Stimulated activated CD8-positive, alpha-beta memory T cell treated with anti-CD3 and anti-CD28 coated beads, Interleukin-15, amount 100 ng/mL, for 1 hour (primary cell): ENCODE data around the gene ZNF23.
A peak's percentile ranks its signal among the peaks of the same experiment; 100 is the strongest.
"Not testable (repeated sequence)": the region's sequence is repeated elsewhere in the genome, so short reads cannot be mapped to it uniquely, and the experiment has no call there.

Experiments
- DNase-seq: peaks from one replicate; pipeline ENCODE4 v3.0.0-alpha.2; 2020; ENCODE audit warnings: low read depth

Gene ZNF23

DNA sequence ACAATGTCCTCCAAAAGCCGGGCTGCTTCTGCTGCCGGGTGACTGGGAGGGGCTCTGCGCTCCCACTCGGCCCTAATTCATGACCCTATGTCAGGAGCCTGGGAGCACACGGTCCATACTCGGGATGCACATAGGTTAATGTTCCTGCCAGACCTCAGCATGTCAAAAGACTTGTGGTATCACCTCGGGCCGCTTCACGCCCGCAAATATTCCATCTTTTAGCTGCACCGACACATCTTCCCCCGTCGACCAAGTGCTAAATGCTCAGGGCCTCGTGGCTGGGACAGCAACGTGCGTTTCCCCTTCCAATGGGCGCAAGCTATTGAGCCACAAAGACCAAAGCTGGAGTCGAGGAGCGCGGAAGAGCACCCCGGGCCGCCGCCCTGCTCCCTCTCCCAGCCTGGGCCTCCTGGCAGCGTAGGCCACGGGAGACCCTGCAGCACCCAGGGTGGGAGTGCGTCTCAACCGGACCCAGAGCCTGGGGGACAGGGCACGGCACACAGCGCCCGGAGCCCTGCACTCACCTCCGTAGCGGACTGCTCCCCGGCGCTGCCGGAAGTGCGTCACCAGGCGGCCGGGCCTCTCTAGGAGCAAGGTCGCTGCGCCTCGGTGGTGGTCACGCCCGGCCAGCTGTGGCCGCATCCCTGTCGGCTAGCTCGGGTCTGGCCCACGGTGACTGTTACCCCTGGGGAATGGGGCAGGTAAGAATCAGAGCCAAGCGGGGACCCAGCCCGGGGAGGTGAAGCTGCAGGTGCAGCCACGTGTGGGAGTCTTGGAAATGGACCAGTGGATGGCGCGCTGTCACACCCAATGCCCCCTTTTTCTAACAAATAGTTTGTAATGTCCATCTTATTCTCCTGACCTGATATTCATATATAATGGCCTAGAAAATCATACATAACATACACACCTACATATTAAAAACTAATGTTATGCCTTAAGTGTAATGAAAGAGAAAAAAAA, at the start of gene ZNF23:
Gene ZNF23 (minus strand): TSS at position 562 of the 963 bp plus-strand sequence. CDS start 5,451 bp downstream, outside the sequence.
- DNase-seq, result peak; percentile 56

DNA sequence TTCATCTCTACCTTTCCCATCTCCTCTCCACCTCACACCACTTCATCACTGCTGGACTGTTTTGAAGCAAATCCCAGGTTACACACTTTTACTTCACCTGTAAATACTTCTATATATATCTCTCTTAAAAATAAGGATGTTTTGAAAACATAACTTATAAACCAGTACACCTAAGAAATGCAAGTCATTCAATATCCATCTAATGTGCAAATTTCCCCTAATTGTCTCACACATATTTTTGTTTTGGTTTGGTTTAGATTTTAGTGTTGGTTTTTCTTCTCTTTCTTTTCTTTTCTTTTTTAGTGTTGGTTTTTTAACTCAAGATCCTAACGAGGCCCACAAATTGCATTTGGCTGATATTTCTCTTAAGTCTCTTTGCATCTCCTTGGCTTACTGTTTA, 45.0 kb upstream of the ZNF23 start:
- no peak for DNase-seq

DNA sequence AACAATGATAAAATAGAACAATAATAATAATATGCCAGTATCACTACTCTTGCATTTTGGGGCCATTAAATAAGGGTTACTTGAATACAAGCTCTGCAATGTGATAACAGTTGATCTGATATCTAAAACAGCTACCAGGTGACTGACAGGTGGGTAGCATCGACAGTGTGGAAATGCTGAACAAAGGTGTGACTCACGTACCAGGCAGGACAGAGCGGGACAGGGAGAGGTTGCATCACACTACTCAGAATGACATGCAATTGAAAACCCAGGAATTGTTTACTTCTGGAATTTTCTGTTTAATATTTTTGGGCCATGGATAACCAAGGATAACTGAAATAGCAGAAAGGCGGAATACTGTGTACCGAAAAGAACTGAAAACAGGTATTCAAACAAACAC, 42.9 kb upstream of the ZNF23 start:
- no peak for DNase-seq

DNA sequence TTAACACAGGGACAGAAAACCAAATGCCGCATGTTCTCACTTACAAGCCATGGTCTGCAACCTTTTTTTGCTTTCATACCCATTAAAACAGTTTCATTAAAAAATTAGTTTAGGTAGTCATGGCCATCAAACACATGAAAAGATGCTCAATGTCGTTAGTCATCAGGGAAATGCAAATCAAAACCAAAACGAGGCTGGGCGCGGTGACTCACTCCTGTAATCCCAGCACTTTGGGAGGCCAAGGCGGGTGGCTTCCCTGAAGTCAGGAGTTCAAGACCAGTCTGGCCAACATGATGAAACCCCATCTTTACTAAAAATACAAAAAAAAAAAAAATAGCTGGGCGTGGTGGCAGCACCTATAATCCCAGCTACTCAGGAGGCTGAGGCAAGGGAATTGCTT, 42.0 kb upstream of the ZNF23 start:
- DNase-seq, result not testable (repeated sequence)

DNA sequence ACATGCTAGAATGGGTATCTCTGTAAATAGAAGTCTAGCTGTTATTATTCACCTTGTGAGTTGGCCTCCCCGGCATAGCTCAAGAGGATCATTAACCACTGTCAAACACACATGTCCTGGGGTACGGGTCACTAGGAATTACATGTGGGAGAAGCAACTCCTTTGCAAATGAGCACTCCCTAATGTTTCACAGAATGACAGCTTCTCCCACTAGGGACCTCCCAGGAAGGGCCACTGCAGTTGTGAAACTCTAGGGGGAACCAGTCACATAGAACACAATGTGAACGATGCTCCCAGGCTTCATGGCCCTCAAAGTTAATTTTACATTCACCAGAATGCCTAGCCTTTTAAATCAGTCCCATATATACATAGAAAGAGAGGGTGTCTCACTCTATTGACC, 39.5 kb upstream of the ZNF23 start:
- no peak for DNase-seq

DNA sequence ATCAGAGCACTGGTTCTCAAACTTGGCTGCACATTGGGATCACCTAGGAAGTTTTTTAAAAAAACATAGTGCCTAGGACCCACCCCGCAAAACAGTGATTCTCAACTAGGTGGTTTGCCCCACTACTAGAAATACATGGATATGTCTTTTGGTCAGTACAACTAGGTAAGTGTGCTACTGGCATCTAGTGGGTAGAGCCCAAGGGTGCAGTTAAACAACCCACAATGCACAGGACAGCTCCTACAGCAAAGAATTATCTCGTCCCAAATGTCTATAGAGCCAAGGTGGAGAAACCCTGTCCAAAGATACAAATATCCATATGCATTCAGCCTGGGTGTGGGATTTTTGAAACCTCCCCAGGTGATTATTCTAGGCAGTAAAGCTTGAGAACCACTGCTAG, 38.9 kb upstream of the ZNF23 start:
- no peak for DNase-seq

DNA sequence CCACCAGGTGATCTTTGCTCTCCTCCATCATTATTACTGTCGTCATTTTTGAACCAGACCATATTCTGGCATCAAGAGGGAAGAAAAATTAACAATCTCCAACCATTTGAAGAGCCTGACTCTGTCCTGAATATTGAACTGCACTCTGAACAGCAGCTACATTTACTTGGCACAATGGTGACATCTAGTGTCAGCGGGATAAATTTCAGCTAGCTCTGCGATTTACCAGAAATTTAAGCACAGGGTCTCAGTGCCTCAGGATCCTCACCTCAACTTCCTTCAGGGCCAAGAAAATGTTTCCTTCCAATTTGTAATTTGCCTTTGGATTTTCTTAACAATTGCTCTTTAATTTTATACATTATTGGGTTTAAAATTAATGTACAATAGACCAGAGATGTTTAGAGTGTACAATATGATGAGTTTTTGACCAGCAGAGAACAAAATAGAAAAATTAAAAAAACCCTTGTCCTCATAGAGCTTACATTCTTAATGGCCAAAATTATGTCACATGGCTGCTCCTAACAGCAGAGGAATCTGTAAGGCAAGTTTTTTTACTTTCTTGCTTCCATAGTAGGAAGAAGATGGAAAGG, 37.8 kb upstream of the ZNF23 start:
- DNase-seq, result peak; percentile 20

DNA sequence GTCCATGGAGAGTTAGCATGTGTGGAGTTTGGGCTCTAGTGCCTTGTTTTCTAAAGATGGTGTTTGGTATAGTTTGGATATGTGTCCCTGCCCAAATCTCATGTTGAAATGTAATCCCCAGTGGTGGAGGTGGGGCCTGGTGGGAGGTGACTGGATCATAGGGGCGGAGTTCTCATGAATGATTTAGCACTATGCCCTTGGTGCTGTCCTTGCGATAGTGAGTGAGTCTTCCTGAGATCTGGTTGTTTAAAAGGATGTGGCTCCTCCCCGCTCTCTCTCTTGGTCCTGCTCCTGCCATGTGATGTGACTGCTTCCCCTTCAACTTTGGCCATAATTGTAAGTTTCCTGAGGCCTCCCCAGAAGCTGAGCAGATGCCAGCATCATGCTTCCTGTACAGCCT, 36.0 kb upstream of the ZNF23 start:
- no peak for DNase-seq

DNA sequence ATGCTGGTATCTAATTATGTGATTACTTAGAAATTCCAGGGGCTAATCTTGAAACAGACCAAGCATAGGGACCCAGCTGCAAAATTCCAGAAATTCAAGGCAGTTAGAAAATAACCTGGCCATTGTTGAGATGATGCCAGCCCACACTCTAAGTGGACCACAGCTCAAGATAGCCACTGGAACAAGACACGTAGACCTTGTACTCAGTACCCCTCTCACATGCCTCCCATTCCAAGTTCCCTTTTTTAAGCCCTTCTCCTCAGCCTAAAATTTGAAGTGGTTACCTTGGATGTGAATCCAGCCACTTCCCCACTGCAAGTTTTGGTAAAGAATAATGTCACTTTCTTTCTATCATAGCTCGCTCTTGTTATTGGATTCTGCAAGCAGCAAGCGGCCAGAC, 31.2 kb upstream of the ZNF23 start:
- no peak for DNase-seq

DNA sequence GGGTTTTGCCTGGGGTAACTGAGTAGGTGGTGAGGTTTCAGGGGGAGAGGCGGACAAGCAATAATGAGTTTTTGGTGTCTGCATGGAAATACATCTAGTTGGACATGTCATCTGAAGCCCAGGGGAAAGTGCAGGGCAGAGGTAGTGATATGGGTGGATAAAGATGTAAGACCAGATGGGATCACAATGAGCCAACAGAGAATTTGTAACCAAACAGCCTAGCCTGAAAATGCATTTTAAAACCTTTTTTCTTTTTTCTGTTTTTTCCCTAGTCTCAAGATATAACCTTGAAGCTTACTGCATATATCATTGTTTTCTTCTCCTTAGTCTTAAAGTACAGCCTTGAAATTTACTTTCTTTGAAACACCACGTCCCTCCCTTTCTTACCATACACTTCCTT, 30.7 kb upstream of the ZNF23 start:
- no peak for DNase-seq

DNA sequence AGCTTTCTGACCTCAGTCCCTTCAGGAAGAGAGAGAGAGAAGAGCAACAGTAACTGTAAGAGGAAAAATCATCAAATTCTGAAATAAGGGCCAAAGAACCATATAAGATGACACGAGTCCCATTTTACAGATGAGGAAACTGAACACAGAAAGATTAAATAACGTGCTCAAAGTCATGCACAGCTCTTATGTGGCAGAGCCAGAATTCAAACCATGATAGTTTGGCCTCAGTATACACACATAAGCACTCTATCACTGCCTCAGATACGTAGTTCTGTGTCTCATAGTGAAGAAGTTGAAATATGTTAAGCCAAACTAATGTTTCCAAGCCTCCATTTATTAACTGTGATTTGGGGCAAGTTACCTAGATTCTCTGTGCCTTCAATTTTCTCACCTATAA, 29.0 kb upstream of the ZNF23 start:
- DNase-seq, result no peak

DNA sequence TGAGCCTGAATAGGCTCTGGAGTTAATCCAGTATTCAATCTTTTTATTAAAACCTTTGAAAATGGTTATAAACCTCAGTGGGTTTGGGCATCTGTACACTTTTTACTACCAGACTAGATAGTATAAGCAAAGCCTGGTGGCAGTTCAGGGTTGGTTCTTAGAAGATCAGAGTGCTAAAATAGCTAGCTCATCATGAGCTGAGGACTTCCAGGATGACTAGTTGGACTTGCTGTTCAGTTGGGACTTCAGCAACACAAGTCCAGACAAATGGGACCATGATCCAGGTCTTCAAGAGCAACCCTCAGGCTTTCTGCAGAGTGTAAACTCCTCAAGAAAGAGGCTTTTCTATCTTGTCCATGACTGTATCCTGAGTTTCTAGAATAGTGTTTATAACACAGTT, 28.3 kb upstream of the ZNF23 start:
- DNase-seq, result no peak

DNA sequence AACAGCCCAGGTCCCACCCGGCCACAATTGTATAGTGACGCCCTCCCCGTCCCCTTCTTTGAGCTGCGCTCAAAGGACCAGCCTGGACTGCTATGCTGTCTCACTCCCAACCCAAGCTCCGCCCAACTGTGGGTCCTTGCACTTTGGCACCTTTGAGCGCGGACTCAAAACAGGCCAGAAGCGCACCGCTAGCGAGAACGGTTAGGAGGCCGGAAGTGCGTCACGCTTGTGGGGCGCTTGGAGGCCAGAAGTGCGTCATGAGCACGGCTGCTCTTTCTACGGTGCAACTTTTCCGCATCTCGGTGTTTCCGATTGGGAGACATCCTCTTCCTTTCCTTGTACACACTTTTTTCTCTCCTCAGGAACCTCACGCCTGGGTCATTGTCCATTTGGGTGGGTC, 27.1 kb upstream of the ZNF23 start, which contains the start of gene ZNF19:
Gene ZNF19 (minus strand): TSS at position 203 of the 400 bp plus-strand sequence. CDS start 7,210 bp downstream, outside the sequence.
- no peak for DNase-seq

DNA sequence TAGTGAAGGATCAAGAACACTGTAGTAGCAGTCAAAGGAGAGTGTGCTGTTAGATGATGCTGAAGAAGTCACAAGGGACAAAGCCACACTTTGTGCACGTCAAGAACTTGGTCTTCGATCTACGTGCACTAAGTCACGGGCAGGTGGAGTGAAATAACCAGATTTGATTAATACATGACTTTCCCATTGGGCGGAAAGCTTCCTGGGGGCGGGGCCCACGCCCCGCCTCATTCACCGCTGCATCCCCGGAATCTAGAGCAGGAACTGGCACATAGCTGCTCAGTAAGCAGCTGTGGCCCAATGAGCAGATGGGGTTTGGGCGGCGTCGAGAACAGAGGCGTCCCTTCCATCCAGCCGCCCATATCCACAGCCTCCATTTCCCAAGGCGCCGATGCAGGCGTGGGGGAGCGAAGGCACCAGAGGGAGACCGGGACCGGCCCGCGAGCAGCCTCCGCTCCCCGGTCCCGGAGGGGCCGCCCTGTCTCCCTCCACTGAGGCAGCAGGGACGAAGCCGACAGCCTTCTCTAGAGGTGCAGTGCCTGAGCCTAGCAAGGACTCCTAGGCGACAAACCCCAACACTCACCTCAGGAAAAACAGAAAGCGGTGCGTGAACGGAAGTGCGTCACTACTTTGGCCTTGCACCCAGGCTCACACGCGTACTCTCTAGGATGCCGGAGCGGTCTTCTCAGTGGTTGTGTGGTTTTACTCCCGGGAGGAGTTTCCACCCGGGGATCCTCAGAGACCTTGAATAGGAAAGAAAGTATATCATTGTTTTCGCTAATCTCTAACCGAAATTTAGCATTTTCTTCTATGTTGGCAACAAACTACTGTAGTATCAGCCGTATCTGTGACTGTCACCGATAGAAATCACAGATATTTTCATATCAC, 22.2 kb upstream of the ZNF23 start:
- peak; percentile 62 for DNase-seq

DNA sequence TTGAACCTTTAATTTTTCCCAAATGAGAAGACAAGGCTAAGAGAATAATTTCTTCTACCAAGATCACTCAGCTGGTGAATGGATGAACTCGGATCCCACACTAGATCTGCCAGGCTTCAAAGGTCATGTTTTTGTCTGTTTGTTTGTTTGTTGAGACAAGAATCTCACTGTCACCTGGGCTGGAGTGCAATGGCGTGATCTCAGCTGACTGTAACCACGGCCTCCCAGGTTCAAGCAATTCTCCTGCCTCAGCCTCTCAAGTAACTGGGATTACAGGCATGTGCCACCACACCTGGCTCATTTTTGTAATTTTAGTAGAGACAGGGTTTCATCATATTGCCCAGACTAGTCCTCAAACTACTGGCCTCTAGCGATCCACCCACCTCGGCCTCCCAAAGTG, 20.5 kb upstream of the ZNF23 start:
- DNase-seq, result no peak

DNA sequence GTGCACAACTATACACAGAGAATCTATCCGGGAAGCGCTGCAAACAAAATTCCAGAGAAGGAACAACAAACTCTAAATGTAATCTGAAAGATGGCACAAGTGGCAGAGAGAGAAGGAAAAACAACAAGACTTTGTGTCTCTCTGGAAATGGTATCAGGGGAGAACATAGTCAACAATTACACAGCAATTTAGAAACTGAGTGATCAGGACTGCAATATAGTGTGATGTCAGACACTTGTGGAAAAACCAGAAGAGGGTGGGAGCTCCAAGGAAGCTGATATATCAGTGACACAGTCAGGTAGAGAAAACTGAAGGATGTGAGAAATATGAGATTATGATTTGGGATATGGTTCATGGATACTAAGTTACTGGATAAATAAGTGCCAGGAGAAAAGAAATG, 18.9 kb upstream of the ZNF23 start:
- no peak for DNase-seq

DNA sequence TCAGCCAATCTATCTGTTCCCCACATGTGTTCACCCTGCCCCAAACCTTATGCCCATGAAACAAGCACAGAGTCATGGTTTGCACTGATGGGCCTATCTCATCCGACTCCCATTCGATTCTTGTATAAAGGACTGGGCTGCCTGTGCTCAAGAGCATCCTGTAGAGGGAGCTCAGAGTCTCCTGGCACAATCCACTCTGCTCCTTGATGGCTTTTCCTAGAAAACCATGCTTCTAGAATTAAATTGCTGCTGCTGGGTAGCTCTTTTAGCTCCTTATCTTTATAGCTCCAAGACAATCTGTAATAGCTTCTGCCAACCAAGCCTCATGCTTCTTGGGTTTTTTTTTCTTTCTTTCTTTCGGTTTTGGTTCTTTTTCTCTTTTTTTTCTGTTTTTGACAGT, 17.4 kb upstream of the ZNF23 start:
- DNase-seq, result no peak

DNA sequence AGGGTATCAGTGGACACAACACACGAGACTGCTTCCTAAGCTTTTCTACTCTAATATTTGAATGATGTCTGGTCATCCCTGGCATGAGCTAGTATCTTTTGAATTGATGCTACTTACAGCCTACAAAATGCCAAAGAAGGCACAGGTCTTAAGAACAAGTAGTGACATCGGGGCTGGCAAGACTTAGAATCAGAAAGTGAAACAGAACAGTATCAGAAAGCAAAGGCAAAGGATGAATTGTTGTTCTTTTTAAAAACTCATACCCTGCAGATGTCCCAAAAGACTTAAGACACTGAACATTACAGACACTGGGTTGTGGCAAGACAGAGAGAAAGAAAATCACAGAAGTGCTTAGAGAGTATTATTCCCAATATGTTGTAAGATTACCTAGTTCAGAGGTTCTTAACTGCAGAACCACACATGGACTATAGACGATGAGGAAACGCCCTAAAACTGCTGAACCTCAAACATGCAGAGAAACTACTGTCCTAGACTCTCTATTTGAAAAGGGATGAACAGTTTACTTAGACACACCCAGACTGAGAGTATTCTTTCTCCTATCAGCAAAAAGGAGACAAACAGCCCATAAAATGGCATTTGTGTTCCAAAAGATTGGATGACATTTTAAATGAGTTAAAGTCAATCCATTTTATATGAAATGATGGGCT, 14.5 kb upstream of the ZNF23 start:
- no peak for DNase-seq

DNA sequence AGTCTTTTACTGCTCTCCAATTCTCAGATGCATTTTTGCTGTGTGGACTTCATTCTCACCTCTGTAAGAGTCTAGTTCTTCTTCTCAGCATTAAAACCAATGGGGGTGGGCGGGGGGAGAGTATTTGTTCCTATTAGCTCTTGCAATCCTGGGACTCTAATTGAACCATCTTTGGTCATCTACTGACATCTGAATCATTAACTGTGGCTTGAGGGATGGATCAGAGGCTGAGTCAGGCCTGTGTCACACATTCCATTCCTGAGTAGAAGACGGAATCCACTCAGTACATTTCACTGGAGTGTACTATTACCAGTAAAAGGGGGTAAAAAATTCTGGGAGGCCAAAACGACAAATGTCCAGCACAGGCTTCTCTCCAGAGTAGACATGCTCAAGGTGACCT, 12.8 kb upstream of the ZNF23 start:
- no peak for DNase-seq

DNA sequence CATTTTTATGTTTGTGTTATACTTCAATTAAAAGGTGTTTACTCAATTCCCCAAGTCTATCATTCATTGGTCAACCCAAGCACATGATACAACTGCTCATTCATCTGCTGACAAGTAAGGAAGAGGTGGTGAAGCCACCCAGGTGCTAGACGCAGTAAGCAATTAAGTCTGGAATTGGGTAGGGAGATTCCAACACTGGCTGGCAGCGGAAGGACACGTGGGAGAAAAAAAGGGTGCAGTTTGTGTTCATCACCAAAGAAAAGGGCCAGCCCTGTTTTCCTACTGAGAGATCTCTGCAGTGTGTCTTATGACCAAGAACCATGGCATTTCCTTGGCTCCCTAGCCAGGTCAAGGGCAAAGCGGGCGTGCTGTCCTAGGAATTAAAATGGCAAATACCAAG, 11.8 kb upstream of the ZNF23 start:
- DNase-seq, result no peak

DNA sequence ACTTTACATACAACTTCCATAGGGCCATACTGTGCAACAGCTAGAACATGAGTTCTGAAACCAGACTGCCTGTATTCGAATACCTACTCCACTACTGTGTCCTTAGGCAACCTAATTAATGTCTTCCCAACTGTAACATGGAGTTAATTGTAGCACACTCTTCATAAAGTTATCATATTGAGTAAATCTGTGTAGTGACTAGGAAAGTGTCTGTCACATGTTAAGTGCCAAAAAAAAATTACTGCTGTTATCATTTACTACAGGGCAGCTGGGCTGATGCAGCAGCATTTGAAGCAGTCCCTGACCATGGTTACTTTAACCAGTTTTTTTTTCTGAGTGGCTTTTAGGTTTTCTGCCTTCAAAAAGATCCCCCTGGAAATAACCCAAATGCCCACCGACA, 10.9 kb upstream of the ZNF23 start:
- DNase-seq, result no peak

DNA sequence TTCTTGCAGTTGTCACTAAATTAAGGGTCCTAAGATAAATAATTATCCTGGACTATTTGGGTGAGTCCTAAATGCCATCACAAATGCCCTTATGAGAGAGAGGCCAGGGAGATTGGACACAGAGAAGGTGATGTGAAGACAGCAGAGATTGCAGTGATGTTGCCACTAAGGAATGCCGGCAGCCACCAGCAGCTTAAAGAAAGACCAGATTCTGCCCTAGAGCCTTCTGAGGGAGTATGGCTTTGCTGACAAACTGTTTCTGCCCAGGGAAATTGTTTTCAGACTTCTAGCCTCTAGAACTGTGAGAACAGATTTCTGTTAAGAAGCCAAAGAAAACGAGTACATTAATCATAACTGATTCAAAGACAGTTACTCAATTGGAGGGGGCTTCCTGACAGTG, 10.0 kb upstream of the ZNF23 start:
- DNase-seq, result no peak
